ENCODE data around the gene AGAP4. TPM values are rescaled to one million over a fixed set of nuclear protein-coding genes. Genes with fewer than 3 reads are reported as not detected.
"Not testable (repeated sequence)": the region's sequence is repeated elsewhere in the genome, so short reads cannot be mapped to it uniquely, and the experiment has no call there.

The AGAP4 gene
- 1 to 10 TPM; 9.4 to 9.5 TPM for total RNA-seq

GRCh38 chr10:45847400-45847799 is at the start of gene AGAP4:
TSS of gene AGAP4 (minus strand) at chr10:45847500. CDS start at chr10:45847347, 153 bp downstream.
- H3K4me1 Mint-ChIP-seq (ENCODE audit: low read depth); H3K4me3 Mint-ChIP-seq; H3K27ac Mint-ChIP-seq; H3K36me3 Mint-ChIP-seq (ENCODE audit: low read depth); CTCF ChIA-PET; H3K27me3 Mint-ChIP-seq (ENCODE audit: low read depth); H3K9me3 Mint-ChIP-seq; intact Hi-C loops (cut with micrococcal nuclease); DNase-seq: not testable (repeated sequence)

- H3K9me3 Mint-ChIP-seq; DNase-seq; H3K4me1 Mint-ChIP-seq (ENCODE audit: low read depth); CTCF ChIA-PET; H3K36me3 Mint-ChIP-seq (ENCODE audit: low read depth); H3K27ac Mint-ChIP-seq; intact Hi-C loops (cut with micrococcal nuclease); H3K4me3 Mint-ChIP-seq; H3K27me3 Mint-ChIP-seq (ENCODE audit: low read depth): not testable (repeated sequence)
Observed at GRCh38 chr10:45890721-45891120, 43.4 kb upstream of the AGAP4 start.

- H3K9me3 Mint-ChIP-seq; H3K4me1 Mint-ChIP-seq (ENCODE audit: low read depth); H3K4me3 Mint-ChIP-seq; H3K27ac Mint-ChIP-seq; CTCF ChIA-PET; DNase-seq; H3K27me3 Mint-ChIP-seq (ENCODE audit: low read depth); intact Hi-C loops (cut with micrococcal nuclease); H3K36me3 Mint-ChIP-seq (ENCODE audit: low read depth): not testable (repeated sequence)
Observed at GRCh38 chr10:45889539-45890230, 42.4 kb upstream of the AGAP4 start.

GRCh38 chr10:45882880-45883279 is 35.6 kb upstream of the AGAP4 start:
- H3K36me3 Mint-ChIP-seq (ENCODE audit: low read depth); DNase-seq; intact Hi-C loops (cut with micrococcal nuclease); H3K4me3 Mint-ChIP-seq; H3K4me1 Mint-ChIP-seq (ENCODE audit: low read depth); CTCF ChIA-PET; H3K27ac Mint-ChIP-seq; H3K27me3 Mint-ChIP-seq (ENCODE audit: low read depth); H3K9me3 Mint-ChIP-seq: not testable (repeated sequence)

- H3K27me3 Mint-ChIP-seq (ENCODE audit: low read depth); H3K36me3 Mint-ChIP-seq (ENCODE audit: low read depth); H3K4me3 Mint-ChIP-seq; DNase-seq; H3K9me3 Mint-ChIP-seq; H3K4me1 Mint-ChIP-seq (ENCODE audit: low read depth); CTCF ChIA-PET; H3K27ac Mint-ChIP-seq; intact Hi-C loops (cut with micrococcal nuclease): not testable (repeated sequence)
Observed at GRCh38 chr10:45865404-45865803, 18.1 kb upstream of the AGAP4 start.

GRCh38 chr10:45864264-45864663 is 17.0 kb upstream of the AGAP4 start:
- H3K27ac Mint-ChIP-seq; CTCF ChIA-PET; DNase-seq; H3K4me1 Mint-ChIP-seq (ENCODE audit: low read depth); H3K9me3 Mint-ChIP-seq; intact Hi-C loops (cut with micrococcal nuclease); H3K36me3 Mint-ChIP-seq (ENCODE audit: low read depth); H3K27me3 Mint-ChIP-seq (ENCODE audit: low read depth); H3K4me3 Mint-ChIP-seq: not testable (repeated sequence)

- DNase-seq; H3K27ac Mint-ChIP-seq; H3K9me3 Mint-ChIP-seq; H3K4me1 Mint-ChIP-seq (ENCODE audit: low read depth); H3K4me3 Mint-ChIP-seq; H3K27me3 Mint-ChIP-seq (ENCODE audit: low read depth); CTCF ChIA-PET; intact Hi-C loops (cut with micrococcal nuclease); H3K36me3 Mint-ChIP-seq (ENCODE audit: low read depth): not testable (repeated sequence)
Observed at GRCh38 chr10:45863632-45864031, 16.3 kb upstream of the AGAP4 start.

- intact Hi-C loops (cut with micrococcal nuclease); CTCF ChIA-PET; H3K27ac Mint-ChIP-seq; H3K36me3 Mint-ChIP-seq (ENCODE audit: low read depth); H3K4me3 Mint-ChIP-seq; H3K9me3 Mint-ChIP-seq; DNase-seq; H3K27me3 Mint-ChIP-seq (ENCODE audit: low read depth); H3K4me1 Mint-ChIP-seq (ENCODE audit: low read depth): not testable (repeated sequence)
Observed at GRCh38 chr10:45857931-45858330, 10.6 kb upstream of the AGAP4 start.

- H3K9me3 Mint-ChIP-seq; H3K27me3 Mint-ChIP-seq (ENCODE audit: low read depth); H3K27ac Mint-ChIP-seq; H3K4me3 Mint-ChIP-seq; CTCF ChIA-PET; H3K4me1 Mint-ChIP-seq (ENCODE audit: low read depth); DNase-seq; intact Hi-C loops (cut with micrococcal nuclease); H3K36me3 Mint-ChIP-seq (ENCODE audit: low read depth): not testable (repeated sequence)
Observed at GRCh38 chr10:45848467-45848866, 1.2 kb upstream of the AGAP4 start.

- intact Hi-C loops (cut with micrococcal nuclease); H3K27me3 Mint-ChIP-seq (ENCODE audit: low read depth); H3K4me3 Mint-ChIP-seq; CTCF ChIA-PET; H3K4me1 Mint-ChIP-seq (ENCODE audit: low read depth); H3K27ac Mint-ChIP-seq; DNase-seq; H3K9me3 Mint-ChIP-seq; H3K36me3 Mint-ChIP-seq (ENCODE audit: low read depth): not testable (repeated sequence)
Observed at GRCh38 chr10:45822918-45823317, 24.4 kb downstream of the AGAP4 start.

- CTCF ChIA-PET; H3K36me3 Mint-ChIP-seq (ENCODE audit: low read depth); H3K4me1 Mint-ChIP-seq (ENCODE audit: low read depth); H3K9me3 Mint-ChIP-seq; H3K4me3 Mint-ChIP-seq; intact Hi-C loops (cut with micrococcal nuclease); H3K27me3 Mint-ChIP-seq (ENCODE audit: low read depth); DNase-seq; H3K27ac Mint-ChIP-seq: not testable (repeated sequence)
Observed at GRCh38 chr10:45820107-45820830, 27.0 kb downstream of the AGAP4 start.

- H3K4me1 Mint-ChIP-seq (ENCODE audit: low read depth) = no peaks in the 10 kb centered on the region
- no peaks in the 10 kb centered on the region for H3K9me3 Mint-ChIP-seq
- DNase-seq = no peak
- H3K36me3 Mint-ChIP-seq (ENCODE audit: low read depth) = no peaks in the 10 kb centered on the region
- H3K27ac Mint-ChIP-seq = no peak overlapping the region
- CTCF ChIA-PET = no interaction called here
- intact Hi-C loops (cut with micrococcal nuclease) = no loop called here
- H3K4me3 Mint-ChIP-seq = no peak overlapping the region
- H3K27me3 Mint-ChIP-seq (ENCODE audit: low read depth) = no peaks in the 10 kb centered on the region
Observed at GRCh38 chr10:45819552-45819951, 27.7 kb downstream of the AGAP4 start.

- intact Hi-C loops (cut with micrococcal nuclease) = no loop called here
- no peaks in the 10 kb centered on the region for H3K4me1 Mint-ChIP-seq (ENCODE audit: low read depth)
- no peak overlapping the region for H3K4me3 Mint-ChIP-seq
- H3K36me3 Mint-ChIP-seq (ENCODE audit: low read depth) = no peaks in the 10 kb centered on the region
- H3K27ac Mint-ChIP-seq = no peak overlapping the region
- CTCF ChIA-PET = no interaction called here
- no peaks in the 10 kb centered on the region for H3K27me3 Mint-ChIP-seq (ENCODE audit: low read depth)
- no peak for DNase-seq
- no peaks in the 10 kb centered on the region for H3K9me3 Mint-ChIP-seq
Observed at GRCh38 chr10:45817912-45818311, 29.4 kb downstream of the AGAP4 start.

Data from activated naive CD4-positive, alpha-beta T cell treated with anti-CD3 and anti-CD28 coated beads for 36 hours (primary cell).